Measurements from ENCODE around the gene CCDC110. TPM values are rescaled to one million over a fixed set of nuclear protein-coding genes. Genes with fewer than 3 reads are reported as not detected.
"Not testable (repeated sequence)": the region's sequence is repeated elsewhere in the genome, so short reads cannot be mapped to it uniquely, and the experiment has no call there.

The CCDC110 gene
- total and polyA plus RNA-seq, 12 donors = 0.50 to 2.7 (median 1.5) TPM; not detected in 1

- H3K36me3 ChIP-seq (replicated peaks in 1 of 2) = no peaks in the 10 kb centered on the region
These were observed 43.7 kb upstream of the CCDC110 start for GRCh38 chr4:185515248-185515647.

GRCh38 chr4:185514182-185514697 is 42.7 kb upstream of the CCDC110 start:
- intact Hi-C loops (cut with DNase I) = no loop called here
- no peaks in the 10 kb centered on the region for H3K4me1 ChIP-seq (replicated peaks in 1 of 2)
- no peaks in the 10 kb centered on the region for H3K36me3 ChIP-seq (replicated peaks in 1 of 2)
- WGBS, 4 donors = 80 to 89% (median 84%) methylated on average over 17 of the region's 17 CpGs
- TF ChIP-seq CTCF (IDR thresholded peaks at IDR 0.05) (no peak), POLR2A (IDR thresholded peaks at IDR 0.05) (no peak)
- peak overlapping the region in 1 of 5 donors; percentile 58 for H3K27ac ChIP-seq
- no peaks in the 10 kb centered on the region for H3K9me3 ChIP-seq (replicated peaks in 1 of 3)
- no peak for DNase-seq
- H3K27me3 ChIP-seq = no peaks in the 10 kb centered on the region
- H3K4me3 ChIP-seq = no peak overlapping the region

More at GRCh38 chr4:185515248-185515647, 43.7 kb upstream of the CCDC110 start:
- H3K27ac ChIP-seq = no peak overlapping the region
- 75 to 84% (median 81%) methylated on average over 4 of the region's 4 CpGs for WGBS, 4 donors
- TF ChIP-seq POLR2A (IDR thresholded peaks at IDR 0.05) = no peak
- TF ChIP-seq CTCF (IDR thresholded peaks at IDR 0.05) = no peak
- peaks cover 0 to 7% of the 10 kb centered on the region in 2 donors for H3K4me1 ChIP-seq (replicated peaks in 1 of 2)
- no peak for DNase-seq
- no peaks in the 10 kb centered on the region for H3K9me3 ChIP-seq (replicated peaks in 1 of 3)
- no peaks in the 10 kb centered on the region for H3K27me3 ChIP-seq
- no peak overlapping the region for H3K4me3 ChIP-seq
- intact Hi-C loops (cut with DNase I) = no loop called here

GRCh38 chr4:185513489-185514181 is 42.1 kb upstream of the CCDC110 start:
- H3K36me3 ChIP-seq (replicated peaks in 1 of 2) = no peaks in the 10 kb centered on the region
- no peaks in the 10 kb centered on the region for H3K27me3 ChIP-seq
- H3K4me3 ChIP-seq = no peak overlapping the region
- 53 to 73% (median 66%) methylated on average over 9 to 10 of the region's 10 CpGs for WGBS, 4 donors
- intact Hi-C loops (cut with DNase I) = no loop called here
- DNase-seq = peak in 3 of 7 donors; percentile 26 to 64 (median 34)
- H3K9me3 ChIP-seq (replicated peaks in 1 of 3) = no peaks in the 10 kb centered on the region
- TF ChIP-seq CTCF (IDR thresholded peaks at IDR 0.05) (no peak), POLR2A (IDR thresholded peaks at IDR 0.05) (no peak)
- no peaks in the 10 kb centered on the region for H3K4me1 ChIP-seq (replicated peaks in 1 of 2)
- peak overlapping the region in 1 of 5 donors; percentile 58 for H3K27ac ChIP-seq

- DNase-seq = no peak
- TF ChIP-seq POLR2A (IDR thresholded peaks at IDR 0.05) (no peak), CTCF (IDR thresholded peaks at IDR 0.05) (no peak)
These were observed 41.0 kb upstream of the CCDC110 start for GRCh38 chr4:185512516-185512915.

GRCh38 chr4:185511243-185511642 is 39.7 kb upstream of the CCDC110 start:
- H3K4me1 ChIP-seq (replicated peaks in 1 of 2); intact Hi-C loops (cut with DNase I); H3K4me3 ChIP-seq; DNase-seq; H3K9me3 ChIP-seq (replicated peaks in 1 of 3); H3K27ac ChIP-seq; H3K36me3 ChIP-seq (replicated peaks in 1 of 2); H3K27me3 ChIP-seq: not testable (repeated sequence)
- 65 to 81% (median 71%) methylated on average over 2 of the region's 2 CpGs for WGBS, 4 donors

More at GRCh38 chr4:185512516-185512915, 41.0 kb upstream of the CCDC110 start:
- H3K9me3 ChIP-seq (replicated peaks in 1 of 3) = no peaks in the 10 kb centered on the region
- H3K27ac ChIP-seq = peak overlapping the region in 1 of 5 donors; percentile 23
- no peaks in the 10 kb centered on the region for H3K27me3 ChIP-seq
- 80 to 92% (median 87%) methylated on average over 3 of the region's 3 CpGs for WGBS, 4 donors
- H3K4me1 ChIP-seq (replicated peaks in 1 of 2) = no peaks in the 10 kb centered on the region
- H3K4me3 ChIP-seq = no peak overlapping the region
- no peaks in the 10 kb centered on the region for H3K36me3 ChIP-seq (replicated peaks in 1 of 2)
- intact Hi-C loops (cut with DNase I) = no loop called here

Measured in adrenal gland (tissue), 12 donors.